Muscle layer of colon (tissue), 2 donors: Measurements from ENCODE around the gene DPYD.

Experiments used
- H3K27ac ChIP-seq: one replicate; pipeline ENCODE4 v1.7.0; 2013; ENCODE audit warnings: low read depth, mild to moderate bottlenecking, low read length, moderate library complexity
- H3K27me3 ChIP-seq, 2 donors: one replicate each; pipeline ENCODE4 v1.7.0; 2013; ENCODE audit warnings: low read length in 2 of 2, mild to moderate bottlenecking in 2 of 2; ENCODE audit not compliant: insufficient read depth in 2 of 2, control insufficient read depth in 1 of 2
- H3K36me3 ChIP-seq: one replicate; pipeline ENCODE4 v1.7.0; 2013; ENCODE audit warnings: mild to moderate bottlenecking, low read length; ENCODE audit not compliant: insufficient read depth
- H3K4me1 ChIP-seq: one replicate; pipeline ENCODE4 v1.7.0; 2013; ENCODE audit warnings: mild to moderate bottlenecking, low read length; ENCODE audit not compliant: insufficient read depth
- H3K4me3 ChIP-seq, 2 donors: one replicate each; pipeline ENCODE4 v1.7.0; 2013; ENCODE audit warnings: low read length in 2 of 2, low read depth in 1 of 2, mild to moderate bottlenecking in 1 of 2, moderate library complexity in 1 of 2
- H3K9ac ChIP-seq: one replicate; pipeline ENCODE4 v1.7.0; 2013; ENCODE audit warnings: low read length
- H3K9me3 ChIP-seq: one replicate; pipeline ENCODE4 v1.7.0; 2013; ENCODE audit warnings: mild to moderate bottlenecking, low read length
- donor health status: abdominal sarcoma.
- donor health status: Adenocarcinoma of cecum.

DPYD gene

DNA sequence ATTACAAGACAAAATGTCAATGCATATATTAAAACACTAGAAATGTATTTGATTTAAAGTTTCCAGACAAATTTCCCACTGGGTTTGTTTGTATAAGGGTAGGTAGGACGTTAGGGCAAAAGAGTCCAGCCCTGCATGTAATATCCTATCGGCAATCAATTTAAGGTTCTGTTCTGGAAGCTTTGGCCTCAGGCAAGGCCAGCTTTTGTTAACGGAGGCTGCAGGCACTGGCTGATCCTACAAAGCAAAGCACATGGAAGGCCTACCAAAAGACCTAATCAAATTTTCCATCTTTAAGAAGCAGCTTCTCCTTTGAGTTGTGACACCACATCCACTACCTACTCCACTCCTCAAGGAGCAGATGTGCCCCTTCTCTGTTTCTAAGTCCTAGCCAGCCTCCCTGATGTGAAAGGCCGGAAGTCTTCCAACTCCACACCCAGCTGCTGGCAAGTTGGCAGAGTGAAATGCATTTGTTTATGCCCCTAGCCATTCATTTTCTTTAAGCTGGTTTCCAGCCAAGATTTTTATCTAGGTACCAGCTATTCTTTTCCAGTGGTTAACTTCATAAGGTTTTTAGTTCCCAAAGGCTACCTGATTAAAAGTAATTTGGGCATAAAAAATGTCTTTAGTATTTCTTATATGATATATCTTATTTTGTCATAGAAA, 746.7 kb downstream of the DPYD start:
- Histone ChIP-seq H3K4me3 (no peak overlapping the region), H3K36me3 (no peaks in the 10 kb centered on the region), H3K27me3 (no peaks in the 10 kb centered on the region), H3K9ac (no peak overlapping the region), H3K27ac (no peak overlapping the region), H3K9me3 (no peaks in the 10 kb centered on the region), H3K4me1 (no peaks in the 10 kb centered on the region)

GRCh38 chr1:97170300-97170699, 750.5 kb downstream of the DPYD start:
- H3K4me3 ChIP-seq = no peak overlapping the region
- H3K27ac ChIP-seq = no peak overlapping the region
- no peaks in the 10 kb centered on the region for H3K4me1 ChIP-seq
- H3K27me3 ChIP-seq = no peaks in the 10 kb centered on the region
- no peaks in the 10 kb centered on the region for H3K36me3 ChIP-seq
- no peak overlapping the region for H3K9ac ChIP-seq
- H3K9me3 ChIP-seq = no peaks in the 10 kb centered on the region

GRCh38 chr1:97168056-97168455, 752.8 kb downstream of the DPYD start:
- no peak overlapping the region for H3K27ac ChIP-seq
- H3K9me3 ChIP-seq = no peaks in the 10 kb centered on the region
- no peak overlapping the region for H3K4me3 ChIP-seq
- H3K9ac ChIP-seq = no peak overlapping the region
- H3K27me3 ChIP-seq = no peaks in the 10 kb centered on the region
- no peaks in the 10 kb centered on the region for H3K4me1 ChIP-seq
- H3K36me3 ChIP-seq = no peaks in the 10 kb centered on the region

DNA sequence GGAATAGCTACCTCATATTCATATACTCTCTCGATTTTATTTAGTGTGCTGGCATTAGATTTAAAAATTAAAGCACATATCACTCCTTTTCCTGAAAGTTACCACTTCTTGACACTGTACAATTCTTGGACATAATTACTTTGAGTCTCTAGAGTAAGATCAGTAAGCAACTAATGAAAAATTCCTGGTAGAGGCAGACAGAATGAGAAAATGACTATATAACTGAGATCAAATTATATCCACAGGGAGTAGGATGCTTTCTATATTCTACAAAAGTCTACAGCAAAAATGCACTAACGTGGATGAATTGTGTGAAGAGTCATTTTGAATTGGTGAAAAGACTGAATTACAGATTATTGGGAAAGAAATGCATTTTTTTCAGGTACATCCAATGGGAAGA, 753.6 kb downstream of the DPYD start:
- H3K9me3 ChIP-seq = no peaks in the 10 kb centered on the region

DNA sequence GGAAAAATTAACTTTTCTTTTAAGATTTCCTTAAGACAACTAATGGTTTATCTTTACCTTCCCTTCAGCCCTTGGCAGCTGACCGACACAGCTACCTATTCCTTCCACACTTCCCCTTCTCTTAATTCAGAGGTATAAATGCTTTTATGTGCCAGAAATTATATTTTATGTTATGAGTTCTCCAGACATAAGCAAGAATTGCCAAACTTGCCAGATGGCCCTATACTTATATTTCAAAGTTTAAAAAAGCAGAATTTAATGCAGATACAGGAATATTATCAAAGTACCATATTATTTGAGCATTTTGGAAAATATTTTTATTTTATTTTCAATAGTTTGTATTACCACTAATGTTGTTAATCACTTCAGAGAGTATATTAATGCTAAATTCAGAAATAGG, 754.2 kb downstream of the DPYD start:
- H3K27ac ChIP-seq = no peak overlapping the region
- no peaks in the 10 kb centered on the region for H3K9me3 ChIP-seq
- no peaks in the 10 kb centered on the region for H3K27me3 ChIP-seq
- H3K9ac ChIP-seq = no peak overlapping the region
- no peaks in the 10 kb centered on the region for H3K36me3 ChIP-seq
- no peak overlapping the region for H3K4me3 ChIP-seq
- H3K4me1 ChIP-seq = no peaks in the 10 kb centered on the region

More for the DNA sequence above, 753.6 kb downstream of the DPYD start:
- Histone ChIP-seq H3K27me3 (no peaks in the 10 kb centered on the region), H3K27ac (no peak overlapping the region), H3K4me3 (no peak overlapping the region), H3K9ac (no peak overlapping the region), H3K36me3 (no peaks in the 10 kb centered on the region), H3K4me1 (no peaks in the 10 kb centered on the region)

- Histone ChIP-seq H3K9me3 (no peaks in the 10 kb centered on the region), H3K27me3 (no peaks in the 10 kb centered on the region), H3K27ac (no peak overlapping the region), H3K36me3 (no peaks in the 10 kb centered on the region), H3K9ac (no peak overlapping the region), H3K4me1 (no peaks in the 10 kb centered on the region), H3K4me3 (no peak overlapping the region)
Measured at GRCh38 chr1:97164276-97164639, 756.6 kb downstream of the DPYD start.

DNA sequence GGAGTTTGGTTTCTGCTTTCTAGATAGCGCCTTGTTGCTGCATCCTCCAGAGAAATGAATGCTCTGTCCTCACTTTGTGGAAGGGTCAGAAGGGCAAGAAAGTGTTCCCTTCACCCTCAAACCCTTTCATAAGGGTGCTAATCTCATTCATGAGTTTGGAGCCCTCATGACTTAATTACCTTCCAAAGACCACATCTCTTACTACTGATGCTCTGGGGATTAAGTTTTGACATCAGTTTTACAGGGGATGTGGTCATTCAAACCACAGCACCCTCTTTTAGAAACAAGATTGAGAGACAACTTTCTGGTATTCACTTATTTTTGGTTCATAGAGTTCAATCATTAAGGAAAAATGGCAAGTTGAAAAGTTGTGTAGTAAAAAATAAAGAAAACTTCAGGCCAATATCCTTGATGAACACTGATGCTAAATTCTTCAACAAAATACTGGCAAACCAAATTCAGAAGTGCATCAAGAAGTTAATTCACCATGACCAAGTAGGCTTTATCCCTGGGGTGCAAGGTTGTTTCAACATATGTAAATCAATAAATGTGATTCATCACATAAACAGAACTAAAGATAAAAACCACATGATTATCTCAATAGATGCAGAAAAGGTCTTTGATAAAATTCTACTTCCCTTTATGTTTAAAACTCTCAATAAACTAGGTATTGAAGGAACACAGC, 757.1 kb downstream of the DPYD start:
- no peak overlapping the region for H3K4me3 ChIP-seq
- no peaks in the 10 kb centered on the region for H3K36me3 ChIP-seq
- no peaks in the 10 kb centered on the region for H3K9me3 ChIP-seq
- no peak overlapping the region for H3K9ac ChIP-seq
- H3K4me1 ChIP-seq = no peaks in the 10 kb centered on the region
- no peaks in the 10 kb centered on the region for H3K27me3 ChIP-seq
- no peak overlapping the region for H3K27ac ChIP-seq

GRCh38 chr1:97160818-97161217, 760.0 kb downstream of the DPYD start:
- no peak overlapping the region for H3K27ac ChIP-seq
- H3K36me3 ChIP-seq = no peaks in the 10 kb centered on the region
- H3K9ac ChIP-seq = no peak overlapping the region
- H3K4me1 ChIP-seq = no peaks in the 10 kb centered on the region
- no peaks in the 10 kb centered on the region for H3K9me3 ChIP-seq
- H3K4me3 ChIP-seq = no peak overlapping the region
- no peaks in the 10 kb centered on the region for H3K27me3 ChIP-seq

GRCh38 chr1:97159342-97159741, 761.5 kb downstream of the DPYD start:
- Histone ChIP-seq H3K27me3 (no peaks in the 10 kb centered on the region), H3K36me3 (no peaks in the 10 kb centered on the region), H3K4me3 (no peak overlapping the region), H3K27ac (no peak overlapping the region), H3K9ac (no peak overlapping the region), H3K4me1 (no peaks in the 10 kb centered on the region), H3K9me3 (no peaks in the 10 kb centered on the region)

DNA sequence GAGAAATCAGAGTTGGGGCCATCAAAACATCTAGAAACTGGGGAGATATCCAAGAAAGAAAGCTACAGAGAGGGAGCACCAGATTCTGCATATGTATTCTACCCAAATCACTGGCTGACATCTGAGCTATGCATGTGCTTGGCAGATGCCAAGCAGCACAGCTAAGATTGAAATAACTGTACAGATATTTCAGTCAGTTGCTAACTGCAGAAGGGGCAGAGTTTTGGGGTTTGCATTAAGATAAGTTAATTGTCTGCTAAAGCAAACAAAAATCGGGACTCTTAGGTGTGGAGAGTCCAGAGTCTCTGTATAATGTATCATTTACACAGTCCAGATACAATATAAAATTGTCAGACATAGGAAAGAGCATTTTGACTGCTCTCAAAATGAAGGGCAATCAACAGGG, 762.1 kb downstream of the DPYD start:
- Histone ChIP-seq H3K4me1 (no peaks in the 10 kb centered on the region), H3K27ac (no peak overlapping the region), H3K9me3 (no peaks in the 10 kb centered on the region), H3K9ac (no peak overlapping the region), H3K4me3 (no peak overlapping the region), H3K36me3 (no peaks in the 10 kb centered on the region), H3K27me3 (no peaks in the 10 kb centered on the region)

GRCh38 chr1:97157991-97158390, 762.8 kb downstream of the DPYD start:
- H3K27me3 ChIP-seq = no peaks in the 10 kb centered on the region
- no peak overlapping the region for H3K9ac ChIP-seq
- H3K4me1 ChIP-seq = no peaks in the 10 kb centered on the region
- H3K9me3 ChIP-seq = no peaks in the 10 kb centered on the region
- H3K36me3 ChIP-seq = no peaks in the 10 kb centered on the region
- no peak overlapping the region for H3K27ac ChIP-seq
- no peak overlapping the region for H3K4me3 ChIP-seq

GRCh38 chr1:97151651-97152050, 769.2 kb downstream of the DPYD start:
- Histone ChIP-seq H3K36me3 (no peaks in the 10 kb centered on the region), H3K4me3 (no peak overlapping the region), H3K9me3 (no peaks in the 10 kb centered on the region), H3K27me3 (no peaks in the 10 kb centered on the region), H3K4me1 (no peaks in the 10 kb centered on the region), H3K27ac (no peak overlapping the region), H3K9ac (no peak overlapping the region)
